ENCODE measurements around the gene TTYH1.

- TF ChIP-seq CTCF (IDR thresholded peaks at IDR 0.05) (no peak), POLR2AphosphoS5 (IDR thresholded peaks at IDR 0.05) (no peak)
Measured at GRCh38 chr19:54465426-54466109, 50.3 kb downstream of the TTYH1 start.

Data from upper lobe of left lung (tissue), 4 donors.